ENCODE results near the gene IRAK4. TPM values are rescaled to one million over a fixed set of nuclear protein-coding genes. Genes with fewer than 3 reads are reported as not detected.

IRAK4 gene
- polyA plus RNA-seq, 2 of the 4 experiments (the other 2 are of a cell fraction) = 7.1 to 18.4 TPM

DNA sequence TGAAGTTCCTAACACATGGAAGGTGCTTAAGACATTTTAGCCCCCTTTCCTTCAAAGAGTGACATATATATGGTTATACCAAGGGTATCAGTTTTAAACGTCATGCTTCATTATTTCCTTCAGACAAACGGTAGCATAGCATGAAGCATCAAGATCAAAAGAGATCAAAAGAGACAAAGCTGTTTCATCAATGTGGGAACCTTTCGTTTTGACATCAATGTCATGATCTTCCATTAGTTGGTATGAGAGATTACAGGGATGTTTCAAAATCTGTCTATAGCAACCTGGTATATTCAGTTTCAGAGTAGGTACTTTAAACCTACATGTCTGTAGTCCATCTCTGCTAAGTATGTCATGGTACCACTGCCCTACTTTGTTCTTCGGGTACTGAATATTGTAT, 28.5 kb upstream of the IRAK4 start:
- WGBS (ENCODE audit: missing lambda C conversion rate) = 80% methylated on average over 4 of the region's 4 CpGs
- ChIA-PET POLR2A (no interaction called here), CTCF (no interaction called here)
- H3K4me3 ChIP-seq = no peak overlapping the region
- no peaks in the 10 kb centered on the region for H3K4me1 ChIP-seq
- no peak for TF ChIP-seq CBX8 (IDR thresholded peaks at IDR 0.05)
- TF ChIP-seq FOSL2 (IDR thresholded peaks at IDR 0.05) = no peak
- no peak for TF ChIP-seq FOSL2 (CRISPR knock-in tag; IDR thresholded peaks at IDR 0.05)
- no peak for TF ChIP-seq RARB (CRISPR knock-in tag; IDR thresholded peaks at IDR 0.05)
- no peak for TF ChIP-seq ZSCAN20 (CRISPR knock-in tag; IDR thresholded peaks at IDR 0.05)
- no peak for TF ChIP-seq TP53 (CRISPR knock-in tag; IDR thresholded peaks at IDR 0.05)
- TF ChIP-seq JUN (IDR thresholded peaks at IDR 0.05) = no peak
- no peak for TF ChIP-seq ESRRA (IDR thresholded peaks at IDR 0.05; ENCODE audit: borderline replicate concordance, low read length)
- TF ChIP-seq PHF8 (IDR thresholded peaks at IDR 0.05; ENCODE audit: borderline replicate concordance, low read depth) = no peak
- no peak for TF ChIP-seq RAD21 (conservative IDR thresholded peaks at IDR 0.05 in 1 of 2, IDR thresholded peaks at IDR 0.05 in 1 of 2)
- TF ChIP-seq BHLHE40 (IDR thresholded peaks at IDR 0.05; ENCODE audit: low read depth, low read length) = no peak
- TF ChIP-seq EP300 (IDR thresholded peaks at IDR 0.05) = no peak
- no peak for TF ChIP-seq USF2 (IDR thresholded peaks at IDR 0.05)
- TF ChIP-seq, protein P1, sequence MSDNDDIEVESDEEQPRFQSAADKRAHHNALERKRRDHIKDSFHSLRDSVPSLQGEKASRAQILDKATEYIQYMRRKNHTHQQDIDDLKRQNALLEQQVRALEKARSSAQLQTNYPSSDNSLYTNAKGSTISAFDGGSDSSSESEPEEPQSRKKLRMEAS (IDR thresholded peaks at IDR 0.05) = no peak
- TF ChIP-seq EHF (CRISPR knock-in tag; IDR thresholded peaks at IDR 0.05) = no peak
- TF ChIP-seq, protein P2, sequence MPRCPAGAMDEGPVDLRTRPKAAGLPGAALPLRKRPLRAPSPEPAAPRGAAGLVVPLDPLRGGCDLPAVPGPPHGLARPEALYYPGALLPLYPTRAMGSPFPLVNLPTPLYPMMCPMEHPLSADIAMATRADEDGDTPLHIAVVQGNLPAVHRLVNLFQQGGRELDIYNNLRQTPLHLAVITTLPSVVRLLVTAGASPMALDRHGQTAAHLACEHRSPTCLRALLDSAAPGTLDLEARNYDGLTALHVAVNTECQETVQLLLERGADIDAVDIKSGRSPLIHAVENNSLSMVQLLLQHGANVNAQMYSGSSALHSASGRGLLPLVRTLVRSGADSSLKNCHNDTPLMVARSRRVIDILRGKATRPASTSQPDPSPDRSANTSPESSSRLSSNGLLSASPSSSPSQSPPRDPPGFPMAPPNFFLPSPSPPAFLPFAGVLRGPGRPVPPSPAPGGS (IDR thresholded peaks at IDR 0.05) = no peak
- TF ChIP-seq NPAS2 (CRISPR knock-in tag; IDR thresholded peaks at IDR 0.05; ENCODE audit: borderline replicate concordance) = no peak
- DNase-seq (ENCODE audit: low read depth in 1 of 2, low spot score in 1 of 2) (no peak), ATAC-seq (no peak), FAIRE-seq (no peak)
- no peak overlapping the region for H3K27ac ChIP-seq
- no peak overlapping the region for H3K4me2 ChIP-seq
- no peaks in the 10 kb centered on the region for H3K9me3 ChIP-seq

DNA sequence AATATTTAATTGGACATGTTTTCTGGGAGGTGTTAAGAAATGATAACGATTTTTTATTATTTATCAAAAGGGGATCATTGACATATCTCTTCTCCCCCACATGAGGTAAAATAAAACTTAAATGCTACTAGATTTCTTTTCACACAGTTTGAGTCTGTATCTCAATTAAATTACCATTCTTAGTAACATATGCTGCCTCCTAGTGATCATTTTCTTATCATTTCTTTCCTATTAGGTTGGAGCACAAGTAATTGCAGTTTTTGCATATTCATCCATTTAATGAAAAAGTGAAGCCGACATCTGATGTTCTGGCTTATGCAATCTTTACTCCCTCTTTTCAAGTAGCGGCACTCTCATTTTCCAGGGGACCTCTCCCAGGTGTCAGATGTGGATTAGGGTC, 25.1 kb upstream of the IRAK4 start:
- 67% methylated on average over 3 of the region's 3 CpGs for WGBS (ENCODE audit: missing lambda C conversion rate)
- H3K9me3 ChIP-seq = no peaks in the 10 kb centered on the region
- POLR2A ChIA-PET = no interaction called here
- no peak for FAIRE-seq
- DNase-seq (ENCODE audit: low read depth in 1 of 2, low spot score in 1 of 2) = no peak
- CTCF ChIA-PET = no interaction called here
- ATAC-seq = no peak
- no peak overlapping the region for H3K4me2 ChIP-seq
- TF ChIP-seq ESRRA (IDR thresholded peaks at IDR 0.05; ENCODE audit: borderline replicate concordance, low read length) (no peak), MAFK (IDR thresholded peaks at IDR 0.05; ENCODE audit: partially characterized antibody) (no peak), FOSB (CRISPR knock-in tag; IDR thresholded peaks at IDR 0.05) (no peak), RARB (CRISPR knock-in tag; IDR thresholded peaks at IDR 0.05) (no peak), ZC3H11A (IDR thresholded peaks at IDR 0.05) (no peak), BHLHE40 (IDR thresholded peaks at IDR 0.05; ENCODE audit: low read depth, low read length) (no peak), JUNB (IDR thresholded peaks at IDR 0.05) (no peak), CTCF (IDR thresholded peaks at IDR 0.05) (no peak), RAD21 (conservative IDR thresholded peaks at IDR 0.05 in 1 of 2, IDR thresholded peaks at IDR 0.05 in 1 of 2) (no peak), FOSL2 (IDR thresholded peaks at IDR 0.05) (no peak), FOSL2 (CRISPR knock-in tag; IDR thresholded peaks at IDR 0.05) (no peak), PBX3 (IDR thresholded peaks at IDR 0.05) (no peak)
- TF ChIP-seq, protein P3, sequence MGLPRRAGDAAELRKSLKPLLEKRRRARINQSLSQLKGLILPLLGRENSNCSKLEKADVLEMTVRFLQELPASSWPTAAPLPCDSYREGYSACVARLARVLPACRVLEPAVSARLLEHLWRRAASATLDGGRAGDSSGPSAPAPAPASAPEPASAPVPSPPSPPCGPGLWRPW (IDR thresholded peaks at IDR 0.05) = no peak
- TF ChIP-seq, protein P4, sequence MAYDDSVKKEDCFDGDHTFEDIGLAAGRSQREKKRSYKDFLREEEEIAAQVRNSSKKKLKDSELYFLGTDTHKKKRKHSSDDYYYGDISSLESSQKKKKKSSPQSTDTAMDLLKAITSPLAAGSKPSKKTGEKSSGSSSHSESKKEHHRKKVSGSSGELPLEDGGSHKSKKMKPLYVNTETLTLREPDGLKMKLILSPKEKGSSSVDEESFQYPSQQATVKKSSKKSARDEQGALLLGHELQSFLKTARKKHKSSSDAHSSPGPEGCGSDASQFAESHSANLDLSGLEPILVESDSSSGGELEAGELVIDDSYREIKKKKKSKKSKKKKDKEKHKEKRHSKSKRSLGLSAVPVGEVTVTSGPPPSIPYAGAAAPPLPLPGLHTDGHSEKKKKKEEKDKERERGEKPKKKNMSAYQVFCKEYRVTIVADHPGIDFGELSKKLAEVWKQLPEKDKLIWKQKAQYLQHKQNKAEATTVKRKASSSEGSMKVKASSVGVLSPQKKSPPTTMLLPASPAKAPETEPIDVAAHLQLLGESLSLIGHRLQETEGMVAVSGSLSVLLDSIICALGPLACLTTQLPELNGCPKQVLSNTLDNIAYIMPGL (CRISPR knock-in tag; IDR thresholded peaks at IDR 0.05; ENCODE audit: borderline replicate concordance) = no peak
- H3K27ac ChIP-seq = no peak overlapping the region
- H3K4me3 ChIP-seq = no peak overlapping the region
- H3K4me1 ChIP-seq = no peaks in the 10 kb centered on the region

Data from A549 (cell line).